ENCODE results near the gene HMGCS1. TPM values are rescaled to one million over a fixed set of nuclear protein-coding genes. Genes with fewer than 3 reads are reported as not detected.

HMGCS1 gene
- polyA plus RNA-seq, 3 donors = 6.0 to 10.9 (median 7.8) TPM

DNA sequence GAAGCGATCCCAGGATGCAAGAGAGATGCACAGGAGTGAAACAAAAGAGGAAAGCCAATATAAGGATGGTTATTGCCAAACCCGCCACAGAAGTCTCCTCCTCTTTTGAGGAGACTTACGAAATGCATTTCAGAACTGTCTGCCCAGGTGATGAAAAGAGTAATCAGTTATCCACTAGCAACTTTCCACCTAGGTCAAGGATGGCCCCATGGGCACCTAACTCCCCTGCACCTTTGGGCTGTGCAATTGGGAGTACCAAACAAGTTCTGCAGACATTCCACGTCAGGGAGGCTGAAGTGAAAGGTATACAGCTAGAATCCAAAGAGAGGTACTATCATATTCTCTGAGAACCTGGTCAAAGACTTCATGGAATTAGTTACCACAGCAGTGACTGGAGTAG is 25.7 kb downstream of the HMGCS1 start:
- H3K4me1 Mint-ChIP-seq = no peaks in the 10 kb centered on the region
- no peaks in the 10 kb centered on the region for H3K27me3 ChIP-seq (ENCODE audit: control insufficient read depth in 2 of 2, insufficient read depth in 2 of 2, low read length in 2 of 2)
- no peaks in the 10 kb centered on the region for H3K79me2 ChIP-seq (ENCODE audit: insufficient read depth, low read length)
- peaks cover 42 to 50% of the 10 kb centered on the region in 2 donors for H3K36me3 Mint-ChIP-seq
- DNase-seq = no peak
- WGBS (ENCODE audit: insufficient coverage) = no CpG with 5 or more reads among the region's 4 CpGs
- no peaks in the 10 kb centered on the region for H3K9me3 ChIP-seq (replicated peaks in 1 of 2; ENCODE audit: control insufficient read depth in 1 of 2, insufficient read depth in 1 of 2, low read length in 2 of 2)
- no peaks in the 10 kb centered on the region for H4K20me1 ChIP-seq (ENCODE audit: insufficient read depth, low read length)
- H2AFZ ChIP-seq (ENCODE audit: insufficient read depth, low read depth, low read length, poor library complexity, severe bottlenecking) = no peak overlapping the region
- H3K9ac ChIP-seq (ENCODE audit: insufficient read depth, low read length, poor library complexity, severe bottlenecking) = no peak overlapping the region
- no peaks in the 10 kb centered on the region for H3K4me1 ChIP-seq (ENCODE audit: control insufficient read depth in 1 of 2, insufficient read depth in 2 of 2, low read length in 2 of 2)
- no peak overlapping the region for H3K4me3 Mint-ChIP-seq
- TF ChIP-seq, protein P1, sequence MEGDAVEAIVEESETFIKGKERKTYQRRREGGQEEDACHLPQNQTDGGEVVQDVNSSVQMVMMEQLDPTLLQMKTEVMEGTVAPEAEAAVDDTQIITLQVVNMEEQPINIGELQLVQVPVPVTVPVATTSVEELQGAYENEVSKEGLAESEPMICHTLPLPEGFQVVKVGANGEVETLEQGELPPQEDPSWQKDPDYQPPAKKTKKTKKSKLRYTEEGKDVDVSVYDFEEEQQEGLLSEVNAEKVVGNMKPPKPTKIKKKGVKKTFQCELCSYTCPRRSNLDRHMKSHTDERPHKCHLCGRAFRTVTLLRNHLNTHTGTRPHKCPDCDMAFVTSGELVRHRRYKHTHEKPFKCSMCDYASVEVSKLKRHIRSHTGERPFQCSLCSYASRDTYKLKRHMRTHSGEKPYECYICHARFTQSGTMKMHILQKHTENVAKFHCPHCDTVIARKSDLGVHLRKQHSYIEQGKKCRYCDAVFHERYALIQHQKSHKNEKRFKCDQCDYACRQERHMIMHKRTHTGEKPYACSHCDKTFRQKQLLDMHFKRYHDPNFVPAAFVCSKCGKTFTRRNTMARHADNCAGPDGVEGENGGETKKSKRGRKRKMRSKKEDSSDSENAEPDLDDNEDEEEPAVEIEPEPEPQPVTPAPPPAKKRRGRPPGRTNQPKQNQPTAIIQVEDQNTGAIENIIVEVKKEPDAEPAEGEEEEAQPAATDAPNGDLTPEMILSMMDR (IDR thresholded peaks at IDR 0.05) = no peak
- H3K27me3 Mint-ChIP-seq (ENCODE audit: low read depth in 3 of 3) = no peaks in the 10 kb centered on the region
- intact Hi-C loops (cut with micrococcal nuclease) = no loop called here
- no peak overlapping the region for H3K4me2 ChIP-seq (replicated peaks; ENCODE audit: extremely low read depth, low read length, poor library complexity, severe bottlenecking)
- peak overlapping the region in 1 of 7 donors; percentile 15 for H3K27ac Mint-ChIP-seq
- peaks cover 35 to 62% of the 10 kb centered on the region in 2 donors for H3K36me3 ChIP-seq (replicated peaks in 1 of 2; ENCODE audit: control insufficient read depth in 1 of 2, insufficient read depth in 2 of 2, low read length in 2 of 2)
- no peak overlapping the region for H3K4me3 ChIP-seq (replicated peaks in 1 of 3; ENCODE audit: low read depth in 2 of 3, low read length in 3 of 3)
- H3K27ac ChIP-seq (ENCODE audit: low read depth in 1 of 2, low read length in 2 of 2) = no peak overlapping the region
- peaks cover 0 to 3% (median 0%) of the 10 kb centered on the region in 7 donors for H3K9me3 Mint-ChIP-seq

DNA sequence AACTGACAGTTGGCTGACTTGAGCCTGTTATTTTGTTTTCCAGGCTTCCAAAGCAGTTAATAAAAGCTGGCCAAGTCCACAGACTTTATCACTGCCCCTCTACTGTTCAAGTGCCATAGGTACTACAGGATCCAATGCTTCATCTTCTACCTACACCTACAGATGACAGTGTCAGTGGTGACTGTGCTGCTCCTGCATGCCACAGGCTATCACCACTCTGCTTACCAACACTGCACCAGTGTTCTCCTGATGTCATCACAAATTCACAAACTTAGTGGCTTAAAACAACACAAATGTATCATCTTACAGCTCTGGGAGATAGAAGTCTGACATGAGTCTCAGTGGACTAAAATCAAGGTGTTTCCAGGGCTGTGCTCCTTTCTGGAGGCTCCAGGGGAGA is 26.6 kb downstream of the HMGCS1 start:
- Histone ChIP-seq H3K9ac (ENCODE audit: insufficient read depth, low read length, poor library complexity, severe bottlenecking) (no peak overlapping the region), H3K36me3 (replicated peaks in 1 of 2; ENCODE audit: control insufficient read depth in 1 of 2, insufficient read depth in 2 of 2, low read length in 2 of 2) (peaks cover 28 to 54% of the 10 kb centered on the region in 2 donors), H3K79me2 (ENCODE audit: insufficient read depth, low read length) (no peaks in the 10 kb centered on the region), H3K27ac (ENCODE audit: low read depth in 1 of 2, low read length in 2 of 2) (no peak overlapping the region), H2AFZ (ENCODE audit: insufficient read depth, low read depth, low read length, poor library complexity, severe bottlenecking) (no peak overlapping the region), H3K4me3 (replicated peaks in 1 of 3; ENCODE audit: low read depth in 2 of 3, low read length in 3 of 3) (no peak overlapping the region), H4K20me1 (ENCODE audit: insufficient read depth, low read length) (no peaks in the 10 kb centered on the region), H3K27me3 (ENCODE audit: control insufficient read depth in 2 of 2, insufficient read depth in 2 of 2, low read length in 2 of 2) (no peaks in the 10 kb centered on the region), H3K4me1 (ENCODE audit: control insufficient read depth in 1 of 2, insufficient read depth in 2 of 2, low read length in 2 of 2) (no peaks in the 10 kb centered on the region), H3K4me2 (replicated peaks; ENCODE audit: extremely low read depth, low read length, poor library complexity, severe bottlenecking) (no peak overlapping the region), H3K9me3 (replicated peaks in 1 of 2; ENCODE audit: control insufficient read depth in 1 of 2, insufficient read depth in 1 of 2, low read length in 2 of 2) (no peaks in the 10 kb centered on the region)
- Mint-ChIP-seq H3K36me3 (peaks cover 37 to 41% of the 10 kb centered on the region in 2 donors), H3K9me3 (peaks cover 0 to 3% (median 0%) of the 10 kb centered on the region in 7 donors), H3K27me3 (ENCODE audit: low read depth in 3 of 3) (peaks cover 0 to under 1% (median 0%) of the 10 kb centered on the region in 3 donors), H3K4me3 (no peak overlapping the region), H3K4me1 (no peaks in the 10 kb centered on the region), H3K27ac (no peak overlapping the region)
- TF ChIP-seq, protein P1 (IDR thresholded peaks at IDR 0.05) = no peak
- DNase-seq = no peak
- intact Hi-C loops (cut with micrococcal nuclease) = no loop called here

Data from CD14-positive monocyte (primary cell).